ENCODE data around the gene RAP2A.
A peak's percentile ranks its signal among the peaks of the same experiment; 100 is the strongest.

Gene RAP2A

DNA sequence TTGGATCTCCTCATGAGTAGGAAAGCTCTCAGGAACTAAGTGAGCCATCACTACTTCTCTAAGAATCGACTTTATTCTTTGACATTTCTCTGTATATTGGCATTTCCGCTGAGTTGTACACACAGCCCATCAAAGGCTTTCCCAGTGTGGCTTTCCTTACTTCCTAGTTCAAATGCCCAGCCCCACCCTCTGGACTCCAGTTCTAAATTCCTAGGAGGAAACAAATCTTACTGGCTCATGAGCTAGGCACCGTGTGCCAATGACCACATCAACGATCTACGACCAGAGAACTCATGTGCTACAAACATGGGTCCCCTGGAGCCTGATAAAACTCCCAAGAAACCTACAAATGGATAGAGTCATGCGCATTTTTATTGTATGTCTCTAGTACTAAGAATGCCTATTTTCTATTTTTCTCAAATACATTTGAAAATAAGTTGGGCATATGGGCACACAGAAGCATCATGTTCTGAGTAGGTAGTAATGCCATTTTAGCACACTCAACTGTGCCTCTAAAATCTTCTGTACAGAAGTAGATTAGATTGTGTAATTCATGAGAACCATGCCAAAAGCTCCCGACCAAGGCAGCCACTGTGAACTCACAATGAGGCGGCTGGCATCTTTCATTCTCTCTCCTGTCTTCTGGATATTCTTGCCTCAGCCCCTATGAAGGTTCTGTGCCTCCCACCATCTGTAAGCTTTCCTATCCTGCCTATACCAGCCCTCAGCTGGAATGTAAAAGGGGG is 10.5 kb upstream of the RAP2A start:
- DNase-seq = no peak

- no peak for DNase-seq
These were observed 8.4 kb upstream of the RAP2A start for GRCh38 chr13:97425590-97425989.

- DNase-seq = no peak
These were observed 7.3 kb upstream of the RAP2A start for GRCh38 chr13:97426695-97427094.

GRCh38 chr13:97429681-97430081 is 4.3 kb upstream of the RAP2A start:
- DNase-seq = no peak

DNA sequence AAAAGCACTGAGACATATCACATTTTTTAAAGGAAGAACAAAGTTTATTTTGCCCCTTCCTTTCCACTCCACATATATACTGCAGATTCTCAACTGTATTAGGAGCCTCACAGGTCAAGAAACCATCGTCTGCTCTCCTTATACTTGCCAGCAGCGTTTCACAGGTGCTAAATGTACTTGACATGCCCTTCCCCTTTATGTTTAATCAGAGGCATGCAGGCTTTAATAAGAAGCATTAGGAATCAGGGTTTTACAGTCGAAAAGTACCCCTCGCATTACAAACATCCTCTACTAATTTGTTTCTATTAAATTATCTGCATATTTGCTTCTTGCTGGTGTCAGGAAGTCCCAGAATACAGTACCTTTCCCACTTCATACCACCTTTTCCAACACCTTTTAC is 3.7 kb upstream of the RAP2A start:
- DNase-seq = no peak

- DNase-seq = no peak
These were observed 2.7 kb upstream of the RAP2A start for GRCh38 chr13:97431171-97431764.

- peak in 1 of 2 donors; percentile 6 for DNase-seq
These were observed 1.6 kb upstream of the RAP2A start for GRCh38 chr13:97432232-97432916.

DNA sequence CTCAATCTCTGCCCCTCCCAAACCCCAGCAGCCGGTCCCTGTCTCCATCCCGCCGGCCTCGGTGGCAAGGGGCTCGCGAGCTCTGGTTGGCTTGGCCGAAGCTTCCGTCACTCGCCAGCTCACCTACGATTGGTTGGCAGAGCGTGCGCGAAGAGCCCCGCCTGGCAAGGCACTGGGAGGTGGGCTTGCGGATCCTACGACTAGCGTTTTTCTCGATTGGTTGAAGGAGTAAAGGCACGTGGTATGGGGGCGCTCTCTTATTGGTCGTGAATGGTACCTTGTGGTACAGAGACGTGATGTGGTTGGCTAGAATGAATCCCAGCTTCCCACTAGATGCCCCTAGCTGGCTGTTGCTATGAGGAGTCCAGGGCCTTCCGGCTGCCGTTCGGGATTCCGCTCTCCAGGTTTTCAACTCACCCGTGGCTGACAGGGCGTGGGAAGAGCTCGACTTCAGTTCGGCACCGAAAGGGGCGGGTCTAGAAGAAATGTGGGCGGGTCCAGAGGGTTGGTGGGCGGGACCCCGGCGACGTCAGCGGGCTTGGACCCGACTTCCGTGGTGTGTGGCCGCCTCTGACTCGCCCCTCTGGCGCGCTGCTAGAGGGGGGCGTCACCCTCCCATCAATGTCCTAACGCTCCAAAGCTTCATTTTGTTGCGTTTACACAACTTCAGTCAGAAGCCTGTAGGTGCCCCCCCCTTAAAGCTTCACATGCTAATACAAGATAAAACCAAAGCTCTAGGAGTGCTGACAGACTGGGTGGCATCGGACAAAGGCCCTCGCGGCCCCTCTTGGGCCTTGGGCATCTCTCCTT is 847 bp upstream of the RAP2A start:
- peak; percentile 99 to 100 for DNase-seq

DNA sequence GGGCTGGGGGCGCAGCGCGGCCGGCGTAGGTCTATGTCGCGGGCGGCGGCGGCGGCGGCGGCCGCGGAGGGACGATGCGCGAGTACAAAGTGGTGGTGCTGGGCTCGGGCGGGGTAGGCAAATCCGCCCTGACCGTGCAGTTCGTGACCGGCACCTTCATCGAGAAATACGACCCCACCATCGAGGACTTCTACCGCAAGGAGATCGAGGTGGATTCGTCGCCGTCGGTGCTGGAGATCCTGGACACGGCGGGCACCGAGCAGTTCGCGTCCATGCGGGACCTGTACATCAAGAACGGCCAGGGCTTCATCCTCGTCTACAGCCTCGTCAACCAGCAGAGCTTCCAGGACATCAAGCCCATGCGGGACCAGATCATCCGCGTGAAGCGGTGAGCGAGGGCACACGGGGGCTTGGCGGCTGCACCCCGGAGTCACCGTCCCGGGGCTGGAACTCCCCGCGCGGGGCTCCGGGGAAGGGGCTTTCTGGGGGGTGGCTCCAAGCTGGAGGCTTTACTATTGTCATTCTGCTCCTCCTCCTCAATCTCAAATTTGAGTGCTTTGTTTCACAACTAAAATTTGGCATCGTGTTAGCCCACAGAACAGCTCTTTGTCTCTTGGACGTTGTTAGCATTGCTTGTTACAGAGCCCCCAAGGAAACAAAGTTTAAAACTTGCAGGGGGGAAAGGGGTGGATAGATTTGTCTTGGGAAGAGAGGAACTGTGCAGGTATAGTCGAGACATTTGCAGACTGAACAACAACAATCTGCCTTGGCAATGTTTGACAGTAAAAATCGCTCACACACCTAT is 630 bp downstream of the RAP2A start:
- peak; percentile 31 to 58 for DNase-seq

- peak in 1 of 2 donors; percentile 30 for DNase-seq
These were observed 1.4 kb downstream of the RAP2A start for GRCh38 chr13:97435323-97435722.

DNA sequence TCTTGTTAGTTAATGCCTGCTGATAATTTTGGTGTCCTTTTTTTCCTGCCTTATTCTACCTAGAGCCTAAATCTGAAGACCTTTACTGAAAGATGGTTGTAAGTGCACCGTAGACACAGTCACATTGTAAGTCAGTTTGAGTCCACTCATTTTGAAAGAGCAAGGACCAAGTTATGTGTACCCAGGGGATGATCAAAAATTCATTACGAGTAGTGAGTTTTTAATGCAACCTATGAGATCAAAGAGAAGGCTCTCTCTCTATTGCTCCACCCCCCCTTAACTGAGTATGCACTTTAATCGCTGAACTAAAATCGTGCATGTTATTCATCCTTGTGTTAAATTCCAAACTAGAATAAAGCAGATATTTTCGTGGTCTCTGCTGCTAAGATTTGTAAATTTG is 1.8 kb downstream of the RAP2A start:
- DNase-seq = peak in 1 of 2 donors; percentile 16

DNA sequence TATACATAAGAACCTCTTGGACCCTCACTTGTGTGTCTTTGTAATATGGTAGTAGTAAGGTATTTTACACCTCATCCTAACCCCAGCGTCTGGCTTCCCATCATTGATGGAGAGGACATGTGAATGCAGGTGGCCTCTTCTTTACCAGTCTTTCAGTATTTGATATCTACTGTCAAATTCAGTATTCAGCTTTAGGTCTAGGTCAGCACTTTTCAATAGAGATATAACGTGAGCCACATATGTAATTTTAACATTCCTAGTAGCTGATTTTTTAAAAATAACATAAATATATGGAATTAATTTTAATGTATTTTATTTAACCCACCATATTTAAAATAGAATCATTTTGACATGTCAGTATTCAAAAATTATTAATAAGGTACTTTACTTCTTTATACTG is 2.9 kb downstream of the RAP2A start:
- DNase-seq = no peak

- DNase-seq = no peak
These were observed 3.8 kb downstream of the RAP2A start for GRCh38 chr13:97437729-97438128.

GRCh38 chr13:97438856-97439595 is 5.1 kb downstream of the RAP2A start:
- no peak for DNase-seq

GRCh38 chr13:97440598-97441170 is 6.7 kb downstream of the RAP2A start:
- DNase-seq = no peak

GRCh38 chr13:97441368-97441767 is 7.4 kb downstream of the RAP2A start:
- DNase-seq = no peak

DNA sequence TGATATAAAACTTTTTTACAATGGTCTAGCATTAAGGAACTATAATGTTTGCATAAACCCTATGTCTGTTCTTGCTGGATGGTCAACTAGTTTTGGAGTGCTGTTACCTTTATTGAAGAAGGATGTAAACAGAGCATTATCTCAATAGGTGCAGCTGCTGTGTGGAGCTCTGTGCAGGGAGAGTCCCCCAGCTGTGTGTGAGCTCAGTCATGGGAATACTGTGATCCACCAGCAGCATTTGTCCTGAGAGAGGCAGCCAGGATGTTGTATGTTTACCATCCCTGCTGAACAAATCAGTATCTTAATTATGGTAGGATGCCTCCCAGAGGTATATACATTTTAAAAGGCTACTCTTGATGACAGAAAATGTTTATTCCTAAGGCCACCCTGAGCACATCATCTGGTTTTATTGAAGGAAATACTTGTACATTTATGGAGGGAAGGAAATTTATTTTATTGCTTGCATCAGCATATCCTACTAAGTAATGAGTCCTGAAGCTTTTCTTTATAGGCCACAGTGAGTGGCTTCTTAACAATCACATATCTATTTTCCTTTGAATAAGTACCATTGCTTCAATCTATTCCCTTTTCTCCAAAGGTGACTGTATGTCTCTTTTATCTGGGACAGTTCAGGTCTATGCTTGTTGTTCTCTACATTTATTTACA is 11.7 kb downstream of the RAP2A start:
- no peak for DNase-seq

DNA sequence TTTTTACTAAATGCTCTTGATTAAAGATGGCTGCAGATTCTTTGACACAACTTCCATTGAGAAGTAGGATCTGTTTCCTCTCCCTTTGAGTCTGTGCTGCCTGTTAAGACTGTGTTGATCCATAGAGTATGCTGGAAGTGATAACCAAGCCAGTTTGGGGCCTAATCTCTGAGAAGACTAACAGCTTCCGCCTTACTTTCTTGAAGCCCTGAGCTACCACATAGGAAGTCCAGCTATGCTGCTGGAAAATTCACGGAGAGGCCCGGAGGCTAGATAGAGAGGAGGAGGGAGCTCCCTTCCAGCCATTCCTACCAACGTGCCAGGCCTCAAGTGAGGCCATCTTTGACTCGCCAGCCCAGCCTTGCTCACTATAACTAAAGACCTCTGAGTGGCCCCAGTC is 12.5 kb downstream of the RAP2A start:
- DNase-seq = no peak

DNA sequence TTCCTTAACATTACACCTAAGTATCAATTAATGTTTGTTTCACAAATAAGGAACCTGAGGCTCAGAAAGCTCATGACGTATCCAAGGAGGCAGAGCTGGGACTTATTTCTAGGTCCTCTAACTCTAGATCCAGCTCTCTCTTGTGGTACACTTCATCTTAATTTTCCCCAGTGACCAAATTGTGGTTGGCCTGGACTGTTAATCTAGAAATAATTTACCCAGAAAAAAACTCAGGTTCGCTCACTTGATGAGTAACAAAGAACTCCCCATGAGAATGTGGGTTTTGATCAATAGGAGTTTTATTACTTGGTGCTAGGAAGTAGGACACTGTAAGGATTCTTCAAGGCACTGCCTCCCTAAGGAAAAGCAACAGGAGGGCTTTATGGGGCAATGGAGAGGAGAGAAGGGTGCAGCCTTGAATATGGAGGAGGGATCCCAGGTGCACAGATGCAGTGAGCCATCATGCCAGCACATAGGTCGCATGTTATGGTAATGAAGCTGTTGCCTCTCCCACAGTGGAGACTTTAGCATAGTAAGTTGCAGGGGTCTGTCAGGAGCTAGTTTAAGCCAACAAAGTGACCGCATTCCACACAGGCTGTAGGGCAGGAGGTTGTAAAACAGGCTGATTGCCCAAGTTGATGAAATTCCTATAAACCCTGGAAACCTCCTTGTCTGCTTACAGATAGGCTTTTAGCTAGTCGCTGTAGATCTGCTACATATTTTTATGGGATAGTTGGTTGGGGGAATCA is 14.7 kb downstream of the RAP2A start:
- no peak for DNase-seq

DNA sequence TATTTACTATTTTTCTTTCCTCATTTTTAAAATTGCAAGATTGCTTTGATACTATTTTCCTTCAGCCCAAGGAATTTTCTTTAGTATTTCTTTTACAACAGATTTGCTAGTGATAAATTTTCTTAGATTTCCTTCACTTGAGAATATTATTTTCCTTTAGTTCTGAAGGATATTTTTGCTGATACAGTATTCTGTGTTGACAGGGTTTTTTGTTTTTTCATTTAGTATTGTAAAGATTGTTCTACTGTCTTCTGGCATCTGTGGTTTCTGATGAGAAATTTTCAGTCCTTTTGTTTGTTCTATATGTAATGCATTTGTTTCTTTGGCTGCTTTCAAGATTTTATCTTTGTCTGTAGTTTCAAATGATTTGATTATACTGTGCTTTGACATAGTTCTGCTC is 20.7 kb downstream of the RAP2A start:
- no peak for DNase-seq
